GM18520 (cell line): ENCODE measurements around the gene CPSF6.
"Not testable (repeated sequence)": the region's sequence is repeated elsewhere in the genome, so short reads cannot be mapped to it uniquely, and the experiment has no call there.

ENCODE experiments used
- ATAC-seq: cut with Tn5 transposase; IDR thresholded peaks from one replicate; pipeline ENCODE4 v1.9.1; 2021; ENCODE audit not compliant: unreplicated experiment

CPSF6 gene, protein sequence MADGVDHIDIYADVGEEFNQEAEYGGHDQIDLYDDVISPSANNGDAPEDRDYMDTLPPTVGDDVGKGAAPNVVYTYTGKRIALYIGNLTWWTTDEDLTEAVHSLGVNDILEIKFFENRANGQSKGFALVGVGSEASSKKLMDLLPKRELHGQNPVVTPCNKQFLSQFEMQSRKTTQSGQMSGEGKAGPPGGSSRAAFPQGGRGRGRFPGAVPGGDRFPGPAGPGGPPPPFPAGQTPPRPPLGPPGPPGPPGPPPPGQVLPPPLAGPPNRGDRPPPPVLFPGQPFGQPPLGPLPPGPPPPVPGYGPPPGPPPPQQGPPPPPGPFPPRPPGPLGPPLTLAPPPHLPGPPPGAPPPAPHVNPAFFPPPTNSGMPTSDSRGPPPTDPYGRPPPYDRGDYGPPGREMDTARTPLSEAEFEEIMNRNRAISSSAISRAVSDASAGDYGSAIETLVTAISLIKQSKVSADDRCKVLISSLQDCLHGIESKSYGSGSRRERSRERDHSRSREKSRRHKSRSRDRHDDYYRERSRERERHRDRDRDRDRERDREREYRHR

DNA sequence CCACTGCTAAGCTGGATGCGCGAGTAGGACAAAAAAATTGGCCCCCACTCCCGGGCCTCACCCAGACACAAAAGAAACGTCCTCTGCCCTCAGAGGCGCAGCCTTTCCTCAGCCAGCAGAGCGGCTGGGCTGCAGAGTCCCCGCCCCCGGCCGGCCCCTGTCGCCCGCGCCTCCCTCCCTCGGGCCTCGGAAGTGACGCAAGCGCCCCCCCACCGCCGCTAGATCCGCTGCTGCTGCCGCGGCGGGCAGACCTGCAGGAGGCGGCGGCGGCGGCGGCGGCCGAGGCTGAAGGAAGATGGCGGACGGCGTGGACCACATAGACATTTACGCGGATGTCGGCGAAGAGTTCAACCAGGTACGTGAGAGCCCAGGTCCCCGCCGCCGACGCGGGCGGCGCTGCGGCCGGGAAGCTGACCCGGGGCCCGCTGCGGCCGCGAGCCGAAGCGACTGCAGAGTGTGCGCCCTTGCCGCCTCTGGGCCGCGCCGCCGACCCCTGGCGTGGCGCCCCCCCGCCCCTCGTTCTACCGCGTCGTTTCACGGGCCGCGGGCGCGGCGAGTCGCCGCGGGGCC is at the start of gene CPSF6:
TSS of gene CPSF6 (plus strand) at position 218 of the 570 bp plus-strand sequence. CDS start at position 296, 78 bp downstream.
- ATAC-seq: peak; percentile 83

GRCh38 chr12:69196302-69197288 is 42.8 kb upstream of the CPSF6 start:
- no peak for ATAC-seq

GRCh38 chr12:69199976-69200375 is 39.4 kb upstream of the CPSF6 start:
- ATAC-seq: not testable (repeated sequence)

- ATAC-seq: no peak
Observed at GRCh38 chr12:69204191-69204590, 35.2 kb upstream of the CPSF6 start.

GRCh38 chr12:69210661-69211060 is 28.7 kb upstream of the CPSF6 start:
- no peak for ATAC-seq

GRCh38 chr12:69211160-69211559 is 28.2 kb upstream of the CPSF6 start:
- ATAC-seq: no peak

DNA sequence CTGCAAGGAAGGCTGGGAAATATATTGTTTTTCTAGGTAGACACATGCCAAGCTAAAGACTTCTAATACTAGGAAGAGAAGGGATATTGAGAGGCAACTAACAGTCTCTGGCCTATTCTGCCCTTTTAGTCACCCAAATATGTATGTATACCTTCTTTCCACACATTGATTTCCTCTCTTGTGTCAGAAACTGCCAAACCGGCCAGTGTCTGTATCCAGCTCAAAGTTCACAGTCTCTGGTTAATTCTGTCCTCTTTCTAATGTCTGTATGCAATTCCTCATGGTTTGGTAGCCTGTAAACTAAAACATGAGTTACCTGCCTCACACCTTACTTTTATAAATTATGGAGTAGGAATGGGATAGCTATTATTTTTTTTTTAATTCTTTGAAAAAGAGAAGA is 25.2 kb upstream of the CPSF6 start:
- no peak for ATAC-seq

DNA sequence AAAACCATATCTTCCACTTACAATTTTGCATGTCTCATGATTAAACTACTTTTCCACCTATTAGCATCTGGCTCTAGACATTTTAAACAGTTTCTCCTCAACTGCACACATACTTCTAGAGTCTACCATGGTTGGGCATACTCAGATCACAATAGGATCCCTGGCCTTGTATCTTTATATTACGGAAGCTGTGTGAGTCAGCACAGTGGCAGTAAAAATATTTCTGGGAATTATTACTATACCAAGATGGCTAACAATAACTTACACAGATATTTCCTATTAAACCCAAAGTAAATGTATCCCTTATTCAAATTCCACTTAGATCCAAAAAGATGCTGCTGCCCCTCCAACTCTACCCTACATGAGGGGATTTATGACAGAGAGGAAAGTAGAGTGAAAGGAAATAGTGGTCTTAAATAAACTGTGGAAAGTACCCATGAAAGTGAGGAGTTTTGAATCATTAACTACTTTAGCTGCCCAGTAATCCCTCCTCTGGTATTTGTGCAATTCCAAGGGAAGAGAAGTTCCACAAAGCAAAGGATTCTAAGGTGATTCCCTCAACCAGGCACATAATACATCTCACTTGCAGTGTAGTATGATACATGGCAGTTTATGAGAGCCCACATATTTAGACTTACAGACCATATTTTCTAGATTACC is 14.0 kb upstream of the CPSF6 start:
- no peak for ATAC-seq

- ATAC-seq: no peak
Observed at GRCh38 chr12:69231479-69231878, 7.9 kb upstream of the CPSF6 start.

- no peak for ATAC-seq
Observed at GRCh38 chr12:69238589-69239351, 599 bp upstream of the CPSF6 start.

DNA sequence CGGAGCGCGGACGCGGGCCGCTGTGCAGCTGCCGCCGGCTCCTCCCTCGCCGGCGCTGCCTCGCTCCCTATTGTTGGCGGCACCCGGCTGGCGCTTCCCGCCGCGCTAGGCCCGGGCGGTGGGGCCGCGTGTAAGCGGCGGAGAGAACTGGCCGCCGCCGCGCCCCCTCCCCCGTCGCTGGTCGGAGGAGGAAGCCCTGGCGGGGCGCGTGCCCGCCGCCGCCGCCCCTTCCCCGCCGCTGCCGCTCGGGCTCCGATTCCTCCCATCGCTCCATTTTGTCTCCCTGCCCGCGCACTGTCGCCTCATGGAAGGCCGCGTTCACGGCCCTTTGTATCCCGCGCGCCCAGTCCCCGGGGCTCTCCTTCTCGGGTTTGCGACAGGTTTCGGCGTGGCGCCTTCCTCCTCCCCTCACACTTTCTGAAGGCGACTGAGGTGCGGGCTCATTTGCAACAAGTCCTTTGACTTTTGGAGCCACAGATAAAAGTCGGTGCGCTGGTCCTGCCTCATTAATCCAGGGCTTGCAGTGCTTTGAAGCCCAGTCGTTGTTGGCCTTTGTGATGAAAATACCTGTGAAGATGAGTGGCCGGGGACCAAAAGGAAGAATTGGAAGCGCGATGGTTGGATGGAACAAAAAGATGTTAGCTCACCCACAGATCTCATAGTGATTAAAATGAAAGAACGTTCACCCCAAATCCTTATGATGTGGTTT is 707 bp downstream of the CPSF6 start:
- peak; percentile 30 for ATAC-seq

GRCh38 chr12:69240631-69240995 is 1.2 kb downstream of the CPSF6 start:
- ATAC-seq: no peak

- no peak for ATAC-seq
Observed at GRCh38 chr12:69241438-69242092, 2.2 kb downstream of the CPSF6 start.

DNA sequence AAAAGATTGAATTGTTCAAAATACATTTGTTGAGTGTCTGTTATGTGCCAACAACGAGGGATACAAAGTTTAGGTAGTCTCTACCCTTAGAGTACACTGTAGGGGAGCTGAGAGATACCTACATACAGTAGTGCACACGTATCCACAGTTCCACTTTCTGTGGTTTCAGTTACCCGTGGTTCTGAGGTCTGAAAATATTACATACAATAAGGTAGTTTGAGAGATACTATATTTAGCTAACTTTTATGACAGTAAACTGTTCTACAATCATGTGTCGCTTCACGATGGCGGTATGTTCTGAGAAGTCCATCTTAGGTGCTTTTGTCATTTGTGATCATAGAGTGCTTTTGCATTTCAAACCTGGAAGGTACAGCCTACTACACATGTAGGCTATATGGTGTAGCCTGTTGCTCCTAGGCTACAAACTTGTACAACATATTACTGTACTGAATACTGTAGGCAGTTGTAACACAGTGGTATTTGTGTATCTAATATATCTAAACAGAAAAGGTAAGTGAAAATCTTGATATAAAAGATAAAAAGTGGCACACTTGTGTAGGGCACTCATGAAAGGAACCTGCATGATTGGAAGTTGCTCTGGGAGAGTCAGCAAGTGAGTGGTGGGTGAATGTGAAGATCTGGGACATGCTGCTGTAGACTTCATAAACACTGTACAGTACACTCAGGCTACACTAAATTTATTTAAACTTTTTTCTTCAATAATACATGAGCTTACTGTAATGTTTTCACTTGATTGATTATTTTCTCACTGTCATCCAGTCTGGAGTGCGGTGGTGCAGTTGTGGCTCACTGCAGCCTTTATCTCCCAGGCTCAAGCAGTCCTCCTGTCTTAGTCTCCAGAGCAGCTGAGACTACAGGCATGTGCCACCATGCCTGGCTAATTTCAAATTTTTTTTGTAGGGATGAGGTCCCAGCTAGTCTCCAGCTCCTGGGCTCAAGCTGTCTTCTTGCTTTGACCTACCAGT is 4.0 kb downstream of the CPSF6 start:
- peak; percentile 22 for ATAC-seq

- no peak for ATAC-seq
Observed at GRCh38 chr12:69247268-69248018, 8.1 kb downstream of the CPSF6 start.

- ATAC-seq: no peak
Observed at GRCh38 chr12:69252033-69252432, 12.7 kb downstream of the CPSF6 start.

DNA sequence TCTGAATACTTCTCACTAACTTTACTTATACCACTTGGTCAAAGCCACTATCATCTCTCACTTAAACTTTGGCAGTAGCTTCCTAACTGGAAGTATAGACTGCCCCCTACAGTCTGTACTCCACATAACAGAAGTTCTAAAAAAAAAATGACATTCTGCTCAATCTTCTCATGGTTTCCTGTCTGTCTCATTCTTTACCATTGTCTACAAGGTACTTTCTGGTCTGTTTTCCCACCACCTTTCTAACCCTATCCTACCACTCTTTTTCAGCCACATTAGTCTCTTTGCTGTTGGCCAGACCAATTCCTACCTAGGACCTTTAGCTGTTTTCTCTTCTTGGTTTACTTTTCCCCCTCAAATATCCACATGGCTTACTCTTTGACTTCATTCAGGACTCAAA is 14.7 kb downstream of the CPSF6 start:
- ATAC-seq: peak; percentile 47
